Immature natural killer cell (primary cell): ENCODE measurements around the gene SEPTIN2. TPM values are rescaled to one million over a fixed set of nuclear protein-coding genes. Genes with fewer than 3 reads are reported as not detected.
A peak's percentile ranks its signal among the peaks of the same experiment; 100 is the strongest.

ENCODE experiments used
- DNase-seq, 3 donors: peaks; one replicate each; pipeline ENCODE4 v3.0.0; 2022; ENCODE audit warnings: mixed read lengths in 1 of 3
- H3K27ac Mint-ChIP-seq, 6 donors: one replicate each; pipeline ENCODE4 v1.8.0; 2020; ENCODE audit warnings: mixed read lengths in 6 of 6, mild to moderate bottlenecking in 5 of 6, inconsistent platforms in 4 of 6, moderate library complexity in 3 of 6
- H3K27me3 Mint-ChIP-seq, 3 donors: one replicate each; pipeline ENCODE4 v1.8.0; 2020 to 2021; ENCODE audit warnings: low read depth in 3 of 3, mild to moderate bottlenecking in 3 of 3, mixed read lengths in 3 of 3, moderate library complexity in 3 of 3, inconsistent platforms in 1 of 3
- H3K36me3 Mint-ChIP-seq, 3 donors: one replicate each; pipeline ENCODE4 v1.8.0; 2020; ENCODE audit warnings: mixed read lengths in 3 of 3, inconsistent platforms in 2 of 3, mild to moderate bottlenecking in 2 of 3
- H3K4me1 Mint-ChIP-seq, 2 donors: one replicate each; pipeline ENCODE4 v1.8.0; 2020; ENCODE audit warnings: inconsistent platforms in 2 of 2, mild to moderate bottlenecking in 2 of 2, mixed read lengths in 2 of 2, moderate library complexity in 1 of 2
- H3K4me3 Mint-ChIP-seq, 5 donors: one replicate each; pipeline ENCODE4 v1.8.0; 2020; ENCODE audit warnings: mild to moderate bottlenecking in 5 of 5, mixed read lengths in 5 of 5, inconsistent platforms in 3 of 5, moderate library complexity in 3 of 5
- H3K9me3 Mint-ChIP-seq, 6 donors: one replicate each; pipeline ENCODE4 v1.8.0; 2020; ENCODE audit warnings: mild to moderate bottlenecking in 6 of 6, mixed read lengths in 6 of 6, inconsistent platforms in 4 of 6, moderate library complexity in 3 of 6
- polyA plus RNA-seq, 3 donors: library from polyadenylated mRNA; unstranded; fragments of 300-500 nt; fragmentation: Illumina TruSeq; gene quantifications; one replicate each; pipeline ENCODE4 v1.2.3, GENCODE V29; 2021

The SEPTIN2 gene
- polyA plus RNA-seq, 3 donors from 2014 or later: 204 to 249 (median 207) TPM

- H3K27ac Mint-ChIP-seq: peak overlapping the region in 4 of 6 donors; percentile 9 to 42 (median 32)
- H3K4me1 Mint-ChIP-seq: peaks cover 43 to 69% of the 10 kb centered on the region in 2 donors
- H3K4me3 Mint-ChIP-seq: no peak overlapping the region
- peaks cover 8 to 25% (median 11%) of the 10 kb centered on the region in 3 donors for H3K36me3 Mint-ChIP-seq
- DNase-seq: no peak
- H3K27me3 Mint-ChIP-seq: peaks cover 0 to 1% (median 0%) of the 10 kb centered on the region in 3 donors
- no peaks in the 10 kb centered on the region for H3K9me3 Mint-ChIP-seq
Observed at GRCh38 chr2:241324775-241325174, 9.1 kb downstream of the SEPTIN2 start.

- Mint-ChIP-seq H3K27ac (peak overlapping the region in 5 of 6 donors; percentile 7 to 70 (median 53)), H3K4me3 (no peak overlapping the region), H3K36me3 (peaks cover 9 to 24% (median 11%) of the 10 kb centered on the region in 3 donors), H3K4me1 (peaks cover 39 to 69% of the 10 kb centered on the region in 2 donors), H3K27me3 (peaks cover 0 to 1% (median 0%) of the 10 kb centered on the region in 3 donors), H3K9me3 (no peaks in the 10 kb centered on the region)
- DNase-seq: no peak
Observed at GRCh38 chr2:241325257-241325656, 9.5 kb downstream of the SEPTIN2 start.

GRCh38 chr2:241329669-241330615 lies 14.2 kb downstream of the SEPTIN2 start:
- H3K36me3 Mint-ChIP-seq: peaks cover 11 to 37% (median 13%) of the 10 kb centered on the region in 3 donors

GRCh38 chr2:241330616-241330981 lies 14.9 kb downstream of the SEPTIN2 start:
- peak overlapping the region in 1 of 6 donors; percentile 38 for H3K27ac Mint-ChIP-seq
- peaks cover 0 to 1% (median 0%) of the 10 kb centered on the region in 3 donors for H3K27me3 Mint-ChIP-seq
- no peak overlapping the region for H3K4me3 Mint-ChIP-seq
- peaks cover 4 to 34% of the 10 kb centered on the region in 2 donors for H3K4me1 Mint-ChIP-seq
- DNase-seq: no peak
- peaks cover 11 to 35% (median 13%) of the 10 kb centered on the region in 3 donors for H3K36me3 Mint-ChIP-seq
- H3K9me3 Mint-ChIP-seq: no peaks in the 10 kb centered on the region

More at GRCh38 chr2:241329669-241330615, 14.2 kb downstream of the SEPTIN2 start:
- DNase-seq: no peak
- H3K4me3 Mint-ChIP-seq: no peak overlapping the region
- H3K9me3 Mint-ChIP-seq: no peaks in the 10 kb centered on the region
- peaks cover 7 to 41% of the 10 kb centered on the region in 2 donors for H3K4me1 Mint-ChIP-seq
- H3K27ac Mint-ChIP-seq: peak overlapping the region in 3 of 6 donors; percentile 43 to 79 (median 70)
- peaks cover 0 to 1% (median 0%) of the 10 kb centered on the region in 3 donors for H3K27me3 Mint-ChIP-seq

- no peak for DNase-seq
- peaks cover 0 to 37% (median 11%) of the 10 kb centered on the region in 3 donors for H3K36me3 Mint-ChIP-seq
- H3K27me3 Mint-ChIP-seq: no peaks in the 10 kb centered on the region
- no peak overlapping the region for H3K4me3 Mint-ChIP-seq
- peak overlapping the region in 1 of 6 donors; percentile 76 for H3K27ac Mint-ChIP-seq
- H3K9me3 Mint-ChIP-seq: no peaks in the 10 kb centered on the region
- peaks cover 4 to 24% of the 10 kb centered on the region in 2 donors for H3K4me1 Mint-ChIP-seq
Observed at GRCh38 chr2:241334813-241335212, 19.1 kb downstream of the SEPTIN2 start.

GRCh38 chr2:241339839-241340630 lies 24.3 kb downstream of the SEPTIN2 start:
- H3K36me3 Mint-ChIP-seq: peaks cover 5 to 60% (median 23%) of the 10 kb centered on the region in 3 donors
- H3K4me3 Mint-ChIP-seq: no peak overlapping the region
- H3K4me1 Mint-ChIP-seq: peaks cover 2 to 31% of the 10 kb centered on the region in 2 donors
- H3K27ac Mint-ChIP-seq: peak overlapping the region in 3 of 6 donors; percentile 25 to 87 (median 37)
- peaks cover 0 to 1% (median 0%) of the 10 kb centered on the region in 3 donors for H3K27me3 Mint-ChIP-seq
- H3K9me3 Mint-ChIP-seq: no peaks in the 10 kb centered on the region
- no peak for DNase-seq

GRCh38 chr2:241340631-241341163 lies 25.0 kb downstream of the SEPTIN2 start:
- no peak for DNase-seq
- no peaks in the 10 kb centered on the region for H3K9me3 Mint-ChIP-seq
- peaks cover 2 to 31% of the 10 kb centered on the region in 2 donors for H3K4me1 Mint-ChIP-seq
- H3K36me3 Mint-ChIP-seq: peaks cover 7 to 58% (median 24%) of the 10 kb centered on the region in 3 donors
- peaks cover 0 to 1% (median 0%) of the 10 kb centered on the region in 3 donors for H3K27me3 Mint-ChIP-seq
- H3K4me3 Mint-ChIP-seq: no peak overlapping the region
- peak overlapping the region in 5 of 6 donors; percentile 2 to 87 (median 40) for H3K27ac Mint-ChIP-seq

GRCh38 chr2:241344925-241345651 lies 29.4 kb downstream of the SEPTIN2 start:
- H3K27me3 Mint-ChIP-seq: peaks cover 0 to 3% (median 1%) of the 10 kb centered on the region in 3 donors
- peaks cover 17 to 62% (median 29%) of the 10 kb centered on the region in 3 donors for H3K36me3 Mint-ChIP-seq
- H3K27ac Mint-ChIP-seq: no peak overlapping the region
- peaks cover 2 to 23% of the 10 kb centered on the region in 2 donors for H3K4me1 Mint-ChIP-seq
- no peak for DNase-seq
- no peak overlapping the region for H3K4me3 Mint-ChIP-seq
- no peaks in the 10 kb centered on the region for H3K9me3 Mint-ChIP-seq

- Mint-ChIP-seq H3K36me3 (peaks cover 30 to 44% (median 39%) of the 10 kb centered on the region in 3 donors), H3K9me3 (no peaks in the 10 kb centered on the region), H3K27ac (peak overlapping the region in 2 of 6 donors; percentile 30 to 47), H3K4me3 (no peak overlapping the region), H3K4me1 (peaks cover 0 to 2% of the 10 kb centered on the region in 2 donors), H3K27me3 (peaks cover 0 to 2% (median 1%) of the 10 kb centered on the region in 3 donors)
- no peak for DNase-seq
Observed at GRCh38 chr2:241349941-241350340, 34.2 kb downstream of the SEPTIN2 start.

- DNase-seq: no peak
- peaks cover 0 to 2% of the 10 kb centered on the region in 2 donors for H3K4me1 Mint-ChIP-seq
- no peak overlapping the region for H3K4me3 Mint-ChIP-seq
- peak overlapping the region in 1 of 6 donors; percentile 41 for H3K27ac Mint-ChIP-seq
- H3K9me3 Mint-ChIP-seq: no peaks in the 10 kb centered on the region
- H3K36me3 Mint-ChIP-seq: peaks cover 30 to 44% (median 39%) of the 10 kb centered on the region in 3 donors
- H3K27me3 Mint-ChIP-seq: peaks cover 0 to 2% (median 1%) of the 10 kb centered on the region in 3 donors
Observed at GRCh38 chr2:241350530-241350877, 34.8 kb downstream of the SEPTIN2 start.

GRCh38 chr2:241350878-241351639 lies 35.3 kb downstream of the SEPTIN2 start:
- Mint-ChIP-seq H3K27me3 (peaks cover 1 to 5% (median 2%) of the 10 kb centered on the region in 3 donors), H3K9me3 (no peaks in the 10 kb centered on the region), H3K36me3 (peaks cover 27 to 39% (median 33%) of the 10 kb centered on the region in 3 donors), H3K4me1 (peaks cover 0 to 3% of the 10 kb centered on the region in 2 donors), H3K27ac (peak overlapping the region in 2 of 6 donors; percentile 24 to 41), H3K4me3 (no peak overlapping the region)
- DNase-seq: no peak

GRCh38 chr2:241351640-241352031 lies 35.9 kb downstream of the SEPTIN2 start:
- H3K4me3 Mint-ChIP-seq: no peak overlapping the region
- peaks cover 0 to 3% of the 10 kb centered on the region in 2 donors for H3K4me1 Mint-ChIP-seq
- no peak for DNase-seq
- H3K9me3 Mint-ChIP-seq: no peaks in the 10 kb centered on the region
- no peak overlapping the region for H3K27ac Mint-ChIP-seq
- peaks cover 1 to 5% (median 2%) of the 10 kb centered on the region in 3 donors for H3K27me3 Mint-ChIP-seq
- peaks cover 27 to 37% (median 32%) of the 10 kb centered on the region in 3 donors for H3K36me3 Mint-ChIP-seq
